Stimulated activated CD8-positive, alpha-beta memory T cell treated with anti-CD3 and anti-CD28 coated beads, Interleukin-7, amount 100 ng/mL, for 1 hour (primary cell): ENCODE measurements around the gene SPOCD1.

Source experiments
- DNase-seq, 2 donors: peaks; one replicate each; pipeline ENCODE4 v3.0.0-alpha.2; 2020; ENCODE audit warnings: low read depth in 2 of 2

The SPOCD1 gene

GRCh38 chr1:31755850-31756492 is 59.9 kb downstream of the SPOCD1 start:
- DNase-seq, result no peak

DNA sequence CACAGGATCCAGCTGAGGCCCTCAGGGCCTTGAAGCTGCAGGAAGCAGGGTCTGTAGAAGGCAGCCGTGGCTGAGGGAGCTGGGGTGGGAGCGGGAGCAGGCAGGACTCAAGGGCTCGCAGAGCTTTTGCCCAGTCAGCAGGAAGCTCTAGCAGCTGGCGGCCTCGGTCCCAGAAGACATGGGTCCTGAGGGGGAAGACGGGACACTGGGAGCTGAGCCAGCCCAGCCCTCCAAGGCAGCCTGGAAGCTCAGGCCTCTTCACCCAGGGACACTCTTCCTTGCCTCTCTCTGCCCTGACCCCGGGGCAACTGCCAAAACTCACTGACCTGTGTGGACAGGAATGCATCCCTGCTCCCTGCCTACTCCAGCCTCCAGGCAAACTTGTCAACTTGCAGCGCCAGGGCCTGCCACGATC is 60.6 kb downstream of the SPOCD1 start:
- no peak for DNase-seq

DNA sequence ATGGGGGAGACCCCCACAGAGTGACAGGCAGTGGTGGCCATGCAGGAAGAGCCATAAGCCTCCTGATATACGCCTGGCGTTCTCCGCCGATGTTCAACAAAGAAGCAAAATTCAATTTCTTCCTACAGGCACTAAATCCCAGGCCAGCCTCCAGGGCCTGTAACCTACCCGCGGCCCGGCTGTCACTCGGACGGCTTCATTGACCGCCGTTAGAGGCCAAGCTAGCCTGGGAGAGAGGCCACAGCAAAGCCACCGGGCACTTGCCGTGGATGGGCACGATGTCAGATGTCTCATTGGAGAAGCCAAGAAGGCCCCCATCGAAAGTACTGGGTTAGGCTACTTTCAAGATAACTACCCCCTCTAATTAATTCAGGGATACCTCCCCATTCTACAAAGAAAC is 61.4 kb downstream of the SPOCD1 start:
- no peak for DNase-seq

DNA sequence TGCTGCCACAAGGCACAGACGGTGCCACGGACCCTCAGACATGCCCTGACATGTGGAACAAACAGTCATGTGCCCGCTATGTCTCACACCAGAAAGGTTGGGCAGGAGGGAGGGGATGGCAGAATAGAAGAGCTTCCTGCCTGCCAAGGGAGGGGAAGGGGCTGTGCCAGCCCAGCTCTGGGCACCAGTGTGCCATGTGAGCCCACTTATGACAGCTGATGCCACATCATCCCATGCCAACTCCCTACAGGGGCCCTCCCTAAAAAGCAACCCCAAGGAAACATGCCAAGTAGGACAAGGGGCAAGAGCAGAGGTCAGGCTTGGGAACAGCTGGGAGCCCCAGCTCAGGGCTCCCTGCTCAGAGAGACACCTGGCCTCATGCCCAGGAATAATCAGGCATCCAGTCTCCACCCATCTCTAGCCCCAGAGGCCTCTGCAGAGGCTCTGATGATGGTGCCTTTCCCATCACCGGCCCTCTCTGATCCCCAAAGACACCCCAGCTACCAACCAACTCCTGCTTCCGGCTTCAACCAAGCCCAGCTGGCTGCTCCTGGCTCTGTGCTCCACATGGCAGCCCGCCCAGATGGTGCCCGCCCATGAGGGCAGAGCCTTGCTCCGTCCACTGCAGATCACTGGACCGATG is 62.0 kb downstream of the SPOCD1 start:
- no peak for DNase-seq

DNA sequence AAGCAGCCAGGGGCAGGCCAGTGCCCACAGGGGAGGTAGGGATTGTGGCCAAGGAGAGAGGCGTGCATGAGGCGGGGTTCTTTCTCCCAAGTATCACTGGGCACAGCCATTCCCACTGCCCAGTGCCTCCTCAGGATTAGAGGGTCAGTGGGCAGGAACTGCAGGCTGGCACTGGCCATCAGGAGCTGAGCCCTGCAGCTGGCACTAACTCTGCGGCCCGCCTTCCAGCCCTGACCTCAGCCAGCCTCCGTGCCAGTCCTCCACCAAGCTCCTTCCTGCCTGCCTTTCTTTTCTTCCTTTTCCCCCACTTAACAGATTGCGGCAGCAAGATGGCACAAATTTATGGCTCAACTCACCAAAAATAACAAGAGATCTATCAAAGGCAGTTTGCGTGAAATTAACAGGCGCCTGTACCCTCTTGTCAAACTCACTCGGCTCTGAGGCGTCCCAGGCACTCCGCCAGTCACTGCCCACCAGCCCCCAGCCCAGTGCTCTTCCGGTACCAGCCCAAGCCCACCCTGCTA is 62.8 kb downstream of the SPOCD1 start:
- no peak for DNase-seq

DNA sequence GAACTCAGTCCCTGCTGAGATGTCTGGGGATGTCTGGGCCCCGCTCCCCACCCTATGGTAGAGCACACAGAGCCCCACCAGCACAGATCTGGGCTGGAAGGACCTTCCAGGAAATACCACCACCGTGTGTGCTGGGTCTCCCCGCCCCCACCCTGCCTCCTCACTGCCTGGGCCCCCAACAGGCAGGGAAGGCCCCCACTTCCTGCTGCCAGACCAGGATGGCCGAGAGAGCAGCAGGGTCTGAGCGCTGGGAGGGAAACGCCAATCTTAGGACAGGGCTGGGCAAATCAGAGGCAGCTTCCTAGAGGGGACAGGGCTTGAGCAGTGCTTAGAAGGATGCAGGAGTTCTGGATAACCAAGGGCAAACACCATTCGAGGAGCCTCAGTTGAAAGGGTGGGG is 63.6 kb downstream of the SPOCD1 start:
- no peak for DNase-seq

DNA sequence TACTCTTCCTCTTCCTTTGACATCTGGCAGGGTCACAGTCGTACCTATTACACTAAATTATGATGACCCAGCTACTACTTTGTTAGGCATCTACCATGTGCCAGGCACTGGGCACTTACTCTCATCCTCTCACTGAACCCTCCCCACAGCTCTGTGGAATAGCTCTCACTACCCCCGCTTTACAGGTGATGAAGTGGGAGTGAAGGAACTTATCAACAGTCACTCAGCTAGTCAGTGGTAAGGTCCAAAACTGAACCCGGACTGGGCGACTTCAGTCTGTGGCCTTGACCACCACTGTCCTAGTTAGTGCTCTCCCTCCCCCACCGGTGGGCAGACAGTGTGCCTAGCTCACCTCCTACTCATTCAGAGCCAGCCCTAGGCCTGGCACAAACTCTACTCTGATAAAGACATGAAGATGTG is 64.0 kb downstream of the SPOCD1 start:
- no peak for DNase-seq

- no peak for DNase-seq
Observed at GRCh38 chr1:31750858-31751510, 64.8 kb downstream of the SPOCD1 start.

- no peak for DNase-seq
Observed at GRCh38 chr1:31749785-31750735, 65.8 kb downstream of the SPOCD1 start.

DNA sequence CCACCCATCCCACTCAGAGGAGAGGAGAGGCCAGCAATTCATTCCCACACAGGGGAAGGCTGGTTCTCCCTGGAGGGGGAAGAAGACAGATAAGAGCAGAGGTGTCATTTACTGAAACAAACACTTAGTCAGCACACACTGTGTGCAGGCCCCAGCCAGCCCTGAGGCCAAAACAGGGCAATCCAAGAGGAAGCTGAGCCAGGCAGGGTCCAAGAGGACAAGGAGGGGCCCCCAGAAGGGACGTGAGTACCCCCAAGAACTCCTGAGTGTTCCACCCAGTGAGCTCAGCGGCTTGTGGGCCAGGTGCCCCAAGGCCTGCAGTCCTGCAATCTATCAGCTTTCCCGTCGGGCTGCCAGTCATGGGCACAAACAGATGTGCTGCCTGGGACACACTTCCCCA is 67.5 kb downstream of the SPOCD1 start:
- no peak for DNase-seq

GRCh38 chr1:31747304-31747703 is 68.5 kb downstream of the SPOCD1 start:
- no peak for DNase-seq

DNA sequence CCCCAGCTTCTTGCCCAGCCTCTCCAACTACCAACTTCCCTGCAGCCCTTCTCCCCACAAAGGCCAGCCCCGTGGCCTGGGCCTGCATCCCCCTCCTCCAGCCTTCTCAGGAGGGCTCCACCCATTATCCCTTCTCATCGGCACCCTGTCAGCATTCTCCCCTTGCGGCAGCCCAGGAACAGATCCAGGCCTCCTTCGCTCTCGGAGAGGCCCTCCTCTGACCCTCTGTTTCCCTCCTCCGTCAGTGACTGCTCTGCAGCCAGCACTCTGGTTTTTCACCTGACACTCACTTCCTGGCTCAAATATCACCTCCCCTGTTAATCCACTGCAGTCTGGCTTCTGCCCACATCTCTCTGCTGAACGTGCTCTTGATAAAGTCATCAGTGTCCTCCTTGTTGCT is 69.1 kb downstream of the SPOCD1 start:
- no peak for DNase-seq

DNA sequence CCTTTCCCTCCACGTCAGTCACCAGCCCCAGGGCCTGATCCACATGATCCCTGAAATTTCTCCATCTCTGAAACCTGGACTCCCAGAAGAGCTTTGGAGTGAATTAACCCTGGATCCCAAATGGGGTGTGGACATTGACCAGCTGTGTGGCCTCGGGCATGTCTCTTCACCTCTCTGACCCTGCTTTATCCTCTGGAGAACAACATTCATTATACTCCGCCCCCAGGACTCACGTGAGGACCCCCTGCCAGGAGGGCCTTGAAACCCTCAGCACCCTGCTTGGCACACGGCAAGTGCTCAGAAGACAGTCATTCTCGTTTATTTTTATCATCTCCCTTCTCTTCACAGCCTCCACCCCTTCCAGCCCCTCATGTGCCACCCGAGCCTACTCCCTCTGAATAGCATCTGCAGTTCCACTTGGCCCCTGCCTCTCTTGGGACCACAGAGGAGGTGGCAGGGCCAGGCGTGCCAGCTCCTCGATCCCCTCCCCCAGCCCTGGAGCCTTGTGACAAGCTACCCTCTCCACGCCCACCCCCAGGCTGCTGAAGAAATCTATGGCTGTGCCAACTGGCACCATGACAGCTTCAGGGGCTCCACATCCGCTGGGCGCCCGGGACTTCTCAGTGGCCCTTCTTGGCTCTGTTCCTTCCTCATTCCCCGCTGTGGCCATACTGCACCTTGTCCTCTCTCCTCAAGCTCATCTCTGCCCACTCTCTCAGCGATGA is 69.7 kb downstream of the SPOCD1 start:
- no peak for DNase-seq

- no peak for DNase-seq
Observed at GRCh38 chr1:31745096-31745945, 70.5 kb downstream of the SPOCD1 start.

GRCh38 chr1:31744165-31744888 is 71.5 kb downstream of the SPOCD1 start:
- DNase-seq, result no peak

DNA sequence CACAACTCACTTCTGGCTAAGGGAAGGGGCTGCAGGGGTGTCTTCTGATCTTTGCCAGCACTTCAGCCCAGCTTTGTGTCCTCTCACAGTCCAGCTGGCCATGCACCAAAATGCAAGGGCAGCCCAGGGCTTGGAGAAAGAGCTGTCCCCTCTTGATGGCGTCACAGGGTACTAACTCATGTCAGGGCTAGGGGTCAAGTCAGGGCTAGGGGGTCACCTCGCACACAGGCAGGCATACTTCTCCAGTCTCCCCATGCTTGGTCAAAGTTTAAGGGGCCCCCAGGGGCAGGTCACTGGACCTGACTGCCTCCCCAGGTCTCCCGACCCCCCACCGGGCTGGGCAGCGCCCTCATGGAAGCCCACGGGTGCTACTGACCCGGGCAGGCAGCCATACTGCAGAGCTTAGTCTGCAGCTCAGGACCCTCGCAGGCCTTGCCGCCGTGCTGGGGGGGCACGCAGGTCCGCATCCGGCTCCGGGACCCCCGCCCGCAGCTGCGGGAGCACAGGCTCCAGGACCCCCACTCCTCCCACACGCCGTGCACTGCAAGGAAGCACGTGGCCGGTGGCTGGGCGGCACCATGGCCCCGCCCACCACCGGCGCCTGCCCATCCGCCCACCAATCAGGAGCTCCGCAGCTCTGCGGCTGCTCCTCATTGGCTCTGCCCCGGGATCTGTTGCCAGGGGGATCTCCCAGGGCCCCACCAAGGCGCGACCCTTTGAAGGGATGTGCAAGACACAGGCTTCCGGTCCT is 73.2 kb downstream of the SPOCD1 start:
- DNase-seq, result no peak
